Thoracic aorta (tissue), 2 donors: ENCODE measurements around the gene TBL3. TPM values are rescaled to one million over a fixed set of nuclear protein-coding genes. Genes with fewer than 3 reads are reported as not detected.

Source experiments
- ATAC-seq: fragments of 150-250 bp; one replicate; pipeline ENCODE4 v1.8.0; 2017; ENCODE audit warnings: low read depth; ENCODE audit not compliant: insufficient number of reproducible peaks, low FRiP score
- DNase-seq: peaks from one replicate; pipeline ENCODE4 v3.0.0-alpha.2; 2020; ENCODE audit warnings: low spot score
- H3K27ac ChIP-seq, 2 donors: fragments of 200-600 bp; sonication (generic); 1 replicate in 1 of 2; 2 replicates in 1 of 2; pipeline ENCODE4 v1.5.1; 2016; ENCODE audit warnings: mild to moderate bottlenecking in 2 of 2, moderate library complexity in 2 of 2
- H3K27me3 ChIP-seq: fragments of 200-600 bp; sonication (generic); replicated peaks from 2 replicates; pipeline ENCODE4 v1.6.0; 2016; ENCODE audit warnings: mild to moderate bottlenecking; ENCODE audit not compliant: insufficient read depth
- H3K36me3 ChIP-seq: fragments of 200-600 bp; sonication (generic); one replicate; pipeline ENCODE4 v1.5.1; 2016
- H3K4me1 ChIP-seq, 2 donors: fragments of 200-600 bp; sonication (generic); 1 replicate in 1 of 2; 2 replicates in 1 of 2; pipeline versions ENCODE4 v1.5.1 to v1.6.0; 2016; ENCODE audit warnings: low read depth in 2 of 2, mild to moderate bottlenecking in 1 of 2; ENCODE audit not compliant: control insufficient read depth in 1 of 2
- H3K4me3 ChIP-seq: fragments of 200-600 bp; sonication (generic); 2 replicates; pipeline ENCODE4 v1.5.1; 2016; ENCODE audit warnings: mild to moderate bottlenecking
- H3K9me3 ChIP-seq: fragments of 200-600 bp; sonication (generic); 2 replicates; pipeline ENCODE4 v1.5.1; 2016
- total RNA-seq, 2 donors: library from RNA; depleted of rRNA; stranded (reverse); fragments of >200 nt; gene quantifications; one replicate each; pipeline versions ENCODE4 v1.1.0 to v1.2.3, GENCODE V29; 2016
- TF ChIP-seq, protein P1 (sequence below): fragments of 200-600 bp; sonication (generic); IDR thresholded peaks from one replicate; pipeline ENCODE4 v1.5.1; 2019; ENCODE audit warnings: antibody characterized with exemption

TBL3 gene
- total RNA-seq, 2 donors from 2014 or later: 22.2 to 44.8 TPM

GRCh38 chr16:1998360-1998835, 26.5 kb downstream of the TBL3 start:
- no peak overlapping the region for H3K4me3 ChIP-seq
- H3K27me3 ChIP-seq: no peaks in the 10 kb centered on the region
- DNase-seq (no peak), ATAC-seq (no peak)
- no peak overlapping the region for H3K27ac ChIP-seq
- H3K36me3 ChIP-seq: peaks cover 54% of the 10 kb centered on the region
- H3K4me1 ChIP-seq: no peaks in the 10 kb centered on the region
- no peaks in the 10 kb centered on the region for H3K9me3 ChIP-seq
- TF ChIP-seq, protein P1, sequence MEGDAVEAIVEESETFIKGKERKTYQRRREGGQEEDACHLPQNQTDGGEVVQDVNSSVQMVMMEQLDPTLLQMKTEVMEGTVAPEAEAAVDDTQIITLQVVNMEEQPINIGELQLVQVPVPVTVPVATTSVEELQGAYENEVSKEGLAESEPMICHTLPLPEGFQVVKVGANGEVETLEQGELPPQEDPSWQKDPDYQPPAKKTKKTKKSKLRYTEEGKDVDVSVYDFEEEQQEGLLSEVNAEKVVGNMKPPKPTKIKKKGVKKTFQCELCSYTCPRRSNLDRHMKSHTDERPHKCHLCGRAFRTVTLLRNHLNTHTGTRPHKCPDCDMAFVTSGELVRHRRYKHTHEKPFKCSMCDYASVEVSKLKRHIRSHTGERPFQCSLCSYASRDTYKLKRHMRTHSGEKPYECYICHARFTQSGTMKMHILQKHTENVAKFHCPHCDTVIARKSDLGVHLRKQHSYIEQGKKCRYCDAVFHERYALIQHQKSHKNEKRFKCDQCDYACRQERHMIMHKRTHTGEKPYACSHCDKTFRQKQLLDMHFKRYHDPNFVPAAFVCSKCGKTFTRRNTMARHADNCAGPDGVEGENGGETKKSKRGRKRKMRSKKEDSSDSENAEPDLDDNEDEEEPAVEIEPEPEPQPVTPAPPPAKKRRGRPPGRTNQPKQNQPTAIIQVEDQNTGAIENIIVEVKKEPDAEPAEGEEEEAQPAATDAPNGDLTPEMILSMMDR: no peak

DNA sequence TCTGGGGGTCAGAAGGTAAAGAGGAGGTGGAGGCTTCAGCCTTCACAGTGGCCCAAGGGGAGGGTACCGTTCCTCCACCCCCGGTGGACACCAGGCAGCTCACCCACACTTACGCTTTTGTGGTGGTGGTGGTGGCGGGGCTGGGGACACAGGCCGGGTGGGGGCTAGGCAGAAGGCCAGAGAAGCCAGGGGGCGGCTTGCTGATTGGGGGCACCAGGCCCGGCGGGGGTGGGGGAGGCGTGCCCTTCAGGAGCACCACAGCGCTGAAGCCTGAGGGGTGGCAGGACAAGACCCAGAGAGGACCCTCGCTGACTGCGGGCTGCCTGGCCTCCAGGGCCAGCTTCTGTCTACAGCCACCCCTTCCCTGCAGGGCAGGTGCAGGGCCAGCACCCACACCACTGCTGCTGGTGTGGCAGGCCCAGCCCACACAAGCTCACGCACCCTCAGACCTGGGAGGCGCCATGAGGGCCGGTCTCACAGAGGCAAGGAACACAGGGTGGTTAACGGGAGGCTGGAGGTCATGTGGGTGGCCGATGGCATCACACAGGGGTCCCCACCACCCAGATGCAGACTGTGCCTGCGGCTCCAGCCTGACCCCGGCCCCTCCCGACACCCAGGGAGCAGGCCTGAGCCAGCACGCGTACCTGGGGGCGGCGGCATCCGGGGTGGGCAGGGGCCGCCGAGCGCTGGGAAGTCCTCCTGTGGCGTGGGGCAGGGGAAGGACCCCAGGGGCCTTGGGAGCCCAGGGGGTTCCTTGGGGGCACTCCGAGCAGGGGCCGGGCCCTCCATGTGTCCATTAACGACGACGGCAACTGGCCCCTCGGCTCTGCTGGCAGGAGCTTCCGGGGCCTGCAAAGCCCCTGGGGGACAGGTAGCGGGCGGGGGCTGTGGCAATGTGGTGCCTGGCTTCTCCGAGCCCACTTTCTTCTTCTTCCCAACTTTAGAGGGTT, 27.3 kb downstream of the TBL3 start:
- no peaks in the 10 kb centered on the region for H3K27me3 ChIP-seq
- H3K9me3 ChIP-seq: no peaks in the 10 kb centered on the region
- ATAC-seq (no peak), DNase-seq (no peak)
- TF ChIP-seq, protein P1: no peak
- no peak overlapping the region for H3K27ac ChIP-seq
- no peak overlapping the region for H3K4me3 ChIP-seq
- peaks cover 54% of the 10 kb centered on the region for H3K36me3 ChIP-seq
- peaks cover 2 to 5% of the 10 kb centered on the region in 2 donors for H3K4me1 ChIP-seq

DNA sequence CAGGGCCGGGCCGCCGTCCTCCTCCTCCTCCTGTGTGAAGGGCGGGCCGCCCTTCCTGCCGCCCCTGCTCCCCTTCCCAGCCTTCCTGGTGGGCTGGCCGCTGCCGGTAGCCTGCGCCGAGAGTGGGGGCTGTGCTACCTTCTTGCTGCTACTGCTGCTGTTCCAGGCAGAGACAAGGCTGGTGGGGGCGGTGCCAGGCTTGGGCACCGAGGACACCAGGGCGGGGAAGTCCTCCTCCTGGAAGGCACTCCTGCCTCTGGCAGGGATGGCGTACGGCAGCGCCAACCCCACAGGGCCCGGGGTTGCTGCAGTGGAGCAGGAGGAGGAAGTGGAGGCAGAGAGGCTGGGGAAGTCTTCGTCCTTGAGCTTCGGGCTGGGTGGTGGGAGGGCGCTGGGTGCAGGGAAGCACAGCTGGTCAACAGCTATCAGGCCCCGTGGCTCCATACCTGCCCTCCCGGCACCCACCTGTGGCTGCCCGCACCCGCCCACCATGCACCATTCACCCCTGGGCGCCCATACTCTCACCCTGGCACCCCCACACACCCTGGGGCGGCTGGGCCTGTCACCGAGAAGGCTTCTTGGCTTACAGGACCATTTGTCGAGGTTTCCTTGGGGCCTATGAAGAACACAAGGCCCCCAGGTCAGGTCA, 28.1 kb downstream of the TBL3 start:
- H3K9me3 ChIP-seq: no peaks in the 10 kb centered on the region
- ATAC-seq: no peak
- DNase-seq: no peak
- TF ChIP-seq, protein P1: no peak
- no peaks in the 10 kb centered on the region for H3K27me3 ChIP-seq
- no peak overlapping the region for H3K4me3 ChIP-seq
- no peak overlapping the region for H3K27ac ChIP-seq
- peaks cover 54% of the 10 kb centered on the region for H3K36me3 ChIP-seq
- H3K4me1 ChIP-seq: peaks cover 6 to 14% of the 10 kb centered on the region in 2 donors

DNA sequence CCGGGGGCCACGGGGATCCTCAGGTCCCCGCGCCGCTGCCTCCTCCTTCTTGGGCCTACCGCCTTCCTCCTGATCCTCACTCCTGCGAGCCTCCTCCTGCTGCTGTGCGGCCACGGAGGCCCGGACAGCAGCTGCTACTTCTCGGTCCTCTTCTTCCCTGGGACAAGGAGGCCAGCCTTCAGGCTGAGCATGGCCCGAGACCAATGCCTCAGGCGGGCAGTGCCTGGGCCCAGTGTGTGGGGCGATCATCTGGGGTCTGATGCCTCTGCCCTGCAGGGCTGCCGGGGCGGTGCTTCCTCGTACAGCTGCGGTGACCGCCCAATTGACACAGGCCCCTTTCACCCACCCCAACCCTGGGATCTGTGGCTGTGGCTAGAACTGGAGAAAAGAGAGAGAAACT, 29.2 kb downstream of the TBL3 start:
- TF ChIP-seq, protein P1: no peak
- Histone ChIP-seq H3K27me3 (no peaks in the 10 kb centered on the region), H3K4me3 (no peak overlapping the region), H3K27ac (no peak overlapping the region), H3K9me3 (no peaks in the 10 kb centered on the region), H3K36me3 (peaks cover 51% of the 10 kb centered on the region), H3K4me1 (peaks cover 6 to 20% of the 10 kb centered on the region in 2 donors)
- ATAC-seq (no peak), DNase-seq (no peak)
